Sigmoid colon (tissue), 4 donors: ENCODE measurements around the gene UBFD1.

ENCODE experiments used
- POLR2A ChIP-seq, 2 donors: fragments of 450-650 bp; IDR thresholded peaks; one replicate each; pipeline ENCODE4 v1.6.1; 2016; ENCODE audit warnings: antibody characterized with exemption in 2 of 2, mild to moderate bottlenecking in 2 of 2, moderate library complexity in 2 of 2
- POLR2AphosphoS5 ChIP-seq, 4 donors: sonication (generic); formaldehyde crosslinking; IDR thresholded peaks; one replicate each; pipeline ENCODE4 v1.6.1; 2017; ENCODE audit warnings: antibody characterized with exemption in 4 of 4
- TF ChIP-seq, protein P1 (sequence below), 4 experiments: fragments of 450-650 bp in 3 of 4; fragments of 200-600 bp in 1 of 4; IDR thresholded peaks; one replicate each; pipeline ENCODE4 v1.5.1; 2016 to 2019; ENCODE audit warnings: antibody characterized with exemption in 4 of 4, mild to moderate bottlenecking in 3 of 4, moderate library complexity in 2 of 4

DNA sequence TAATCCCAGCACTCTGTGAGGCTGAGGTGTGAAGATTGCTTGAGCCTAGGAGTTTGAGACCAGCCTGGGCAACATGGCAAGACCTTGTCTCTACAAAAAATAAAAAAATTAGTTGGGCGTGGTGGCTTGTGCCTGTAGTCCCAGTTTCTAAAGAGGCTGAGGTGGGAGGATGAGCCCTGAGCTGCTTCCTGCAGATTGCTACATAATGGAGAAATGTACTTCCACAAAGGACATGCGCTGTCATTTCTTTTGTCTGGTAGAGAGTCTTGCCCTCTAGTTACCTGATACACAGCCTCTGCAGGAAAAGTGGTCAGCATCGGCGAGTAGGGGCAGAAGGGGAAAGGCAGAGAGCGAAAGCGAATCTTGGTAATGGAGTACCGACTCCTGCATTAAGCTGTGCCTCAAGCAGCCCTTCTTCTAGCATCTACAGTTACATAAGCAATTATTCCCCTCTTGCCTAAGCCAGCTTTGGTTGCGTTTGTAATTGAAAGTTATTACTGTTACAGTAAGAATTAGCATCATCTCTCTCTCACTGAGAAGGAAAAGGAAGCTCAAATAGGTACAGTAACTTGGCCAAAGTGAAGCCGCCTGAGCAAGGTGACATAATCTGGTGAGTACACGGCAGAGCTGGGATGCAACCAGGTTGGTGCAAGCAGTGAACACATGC is 28.8 kb upstream of the UBFD1 start:
- TF ChIP-seq, protein P1, sequence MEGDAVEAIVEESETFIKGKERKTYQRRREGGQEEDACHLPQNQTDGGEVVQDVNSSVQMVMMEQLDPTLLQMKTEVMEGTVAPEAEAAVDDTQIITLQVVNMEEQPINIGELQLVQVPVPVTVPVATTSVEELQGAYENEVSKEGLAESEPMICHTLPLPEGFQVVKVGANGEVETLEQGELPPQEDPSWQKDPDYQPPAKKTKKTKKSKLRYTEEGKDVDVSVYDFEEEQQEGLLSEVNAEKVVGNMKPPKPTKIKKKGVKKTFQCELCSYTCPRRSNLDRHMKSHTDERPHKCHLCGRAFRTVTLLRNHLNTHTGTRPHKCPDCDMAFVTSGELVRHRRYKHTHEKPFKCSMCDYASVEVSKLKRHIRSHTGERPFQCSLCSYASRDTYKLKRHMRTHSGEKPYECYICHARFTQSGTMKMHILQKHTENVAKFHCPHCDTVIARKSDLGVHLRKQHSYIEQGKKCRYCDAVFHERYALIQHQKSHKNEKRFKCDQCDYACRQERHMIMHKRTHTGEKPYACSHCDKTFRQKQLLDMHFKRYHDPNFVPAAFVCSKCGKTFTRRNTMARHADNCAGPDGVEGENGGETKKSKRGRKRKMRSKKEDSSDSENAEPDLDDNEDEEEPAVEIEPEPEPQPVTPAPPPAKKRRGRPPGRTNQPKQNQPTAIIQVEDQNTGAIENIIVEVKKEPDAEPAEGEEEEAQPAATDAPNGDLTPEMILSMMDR (IDR thresholded peaks at IDR 0.05) = no peak
- no peak for TF ChIP-seq POLR2A (IDR thresholded peaks at IDR 0.05)
- TF ChIP-seq POLR2AphosphoS5 (IDR thresholded peaks at IDR 0.05) = no peak
